GM19099 (cell line): ENCODE results near the gene CDKAL1.

Source experiments
- POLR2A ChIP-seq: IDR thresholded peaks from 3 replicates; pipeline ENCODE4 v1.6.1; 2011; ENCODE audit warnings: low read depth; ENCODE audit not compliant: insufficient read length; ENCODE audit errors: extremely low read depth

Gene CDKAL1

GRCh38 chr6:21132446-21132845 lies 598.2 kb downstream of the CDKAL1 start:
- TF ChIP-seq POLR2A = no peak

- TF ChIP-seq POLR2A = no peak
Measured at GRCh38 chr6:21132856-21133838, 598.9 kb downstream of the CDKAL1 start.

- no peak for TF ChIP-seq POLR2A
Measured at GRCh38 chr6:21133901-21134300, 599.6 kb downstream of the CDKAL1 start.

GRCh38 chr6:21134356-21134755 lies 600.1 kb downstream of the CDKAL1 start:
- no peak for TF ChIP-seq POLR2A

GRCh38 chr6:21135484-21136013 lies 601.3 kb downstream of the CDKAL1 start:
- no peak for TF ChIP-seq POLR2A

GRCh38 chr6:21137700-21138335 lies 603.6 kb downstream of the CDKAL1 start:
- TF ChIP-seq POLR2A = no peak

GRCh38 chr6:21138336-21139069 lies 604.2 kb downstream of the CDKAL1 start:
- no peak for TF ChIP-seq POLR2A

GRCh38 chr6:21140966-21141365 lies 606.7 kb downstream of the CDKAL1 start:
- no peak for TF ChIP-seq POLR2A

- no peak for TF ChIP-seq POLR2A
Measured at GRCh38 chr6:21141616-21142303, 607.5 kb downstream of the CDKAL1 start.

GRCh38 chr6:21142741-21143140 lies 608.5 kb downstream of the CDKAL1 start:
- TF ChIP-seq POLR2A = no peak

GRCh38 chr6:21143645-21144044 lies 609.4 kb downstream of the CDKAL1 start:
- TF ChIP-seq POLR2A = no peak

GRCh38 chr6:21144928-21145327 lies 610.7 kb downstream of the CDKAL1 start:
- TF ChIP-seq POLR2A = no peak

- no peak for TF ChIP-seq POLR2A
Measured at GRCh38 chr6:21147995-21148394, 613.7 kb downstream of the CDKAL1 start.

GRCh38 chr6:21149470-21149869 lies 615.2 kb downstream of the CDKAL1 start:
- no peak for TF ChIP-seq POLR2A
